GM21423 (cell line): Measurements from ENCODE around the gene OARD1.
A peak's percentile ranks its signal among the peaks of the same experiment; 100 is the strongest.
"Not testable (repeated sequence)": the region's sequence is repeated elsewhere in the genome, so short reads cannot be mapped to it uniquely, and the experiment has no call there.

Experiments used
- ATAC-seq: cut with Tn5 transposase; IDR thresholded peaks from one replicate; pipeline ENCODE4 v1.9.1; 2021; ENCODE audit warnings: mild to moderate bottlenecking, moderate library complexity; ENCODE audit not compliant: unreplicated experiment

OARD1 gene

GRCh38 chr6:41071923-41072835, at the start of gene OARD1:
OARD1 (minus strand) TSS chr6:41072356; CDS start chr6:41071634, 722 bp downstream.
- ATAC-seq, result peak; percentile 62

GRCh38 chr6:41120058-41120457, 47.9 kb upstream of the OARD1 start:
- ATAC-seq, result no peak

GRCh38 chr6:41119508-41119907, 47.4 kb upstream of the OARD1 start:
- no peak for ATAC-seq

GRCh38 chr6:41115027-41115426, 42.9 kb upstream of the OARD1 start:
- ATAC-seq, result not testable (repeated sequence)

- no peak for ATAC-seq
Measured at GRCh38 chr6:41111017-41111416, 38.9 kb upstream of the OARD1 start.

- no peak for ATAC-seq
Measured at GRCh38 chr6:41103847-41104246, 31.7 kb upstream of the OARD1 start.

GRCh38 chr6:41100871-41101287, 28.7 kb upstream of the OARD1 start:
- ATAC-seq, result no peak

- ATAC-seq, result no peak
Measured at GRCh38 chr6:41098366-41098765, 26.2 kb upstream of the OARD1 start.

- ATAC-seq, result no peak
Measured at GRCh38 chr6:41097467-41098090, 25.4 kb upstream of the OARD1 start.

GRCh38 chr6:41093729-41094128, 21.6 kb upstream of the OARD1 start:
- no peak for ATAC-seq

GRCh38 chr6:41092421-41093140, 20.4 kb upstream of the OARD1 start:
- ATAC-seq, result no peak

- no peak for ATAC-seq
Measured at GRCh38 chr6:41090841-41091761, 18.9 kb upstream of the OARD1 start.

- no peak for ATAC-seq
Measured at GRCh38 chr6:41088451-41088850, 16.3 kb upstream of the OARD1 start.

GRCh38 chr6:41085182-41085581, 13.0 kb upstream of the OARD1 start:
- no peak for ATAC-seq

GRCh38 chr6:41083072-41083471, 10.9 kb upstream of the OARD1 start:
- no peak for ATAC-seq

- ATAC-seq, result no peak
Measured at GRCh38 chr6:41080621-41081020, 8.5 kb upstream of the OARD1 start.

GRCh38 chr6:41079080-41079479, 6.9 kb upstream of the OARD1 start:
- no peak for ATAC-seq

- no peak for ATAC-seq
Measured at GRCh38 chr6:41078101-41078500, 5.9 kb upstream of the OARD1 start.

- no peak for ATAC-seq
Measured at GRCh38 chr6:41077536-41077935, 5.4 kb upstream of the OARD1 start.
